Fibroblast of mammary gland (primary cell): ENCODE measurements around the gene ZNF655.
"Not testable (repeated sequence)": the region's sequence is repeated elsewhere in the genome, so short reads cannot be mapped to it uniquely, and the experiment has no call there.

ENCODE experiments used
- DNase-seq: peaks from one replicate; pipeline ENCODE4 v3.0.0-alpha.2; 2010; ENCODE audit warnings: low read depth
- H3K4me3 ChIP-seq: 2 replicates; pipeline ENCODE4 v1.5.1; 2011; ENCODE audit warnings: low read depth, mild to moderate bottlenecking, low read length, moderate library complexity; ENCODE audit not compliant: control insufficient read depth
- CTCF ChIP-seq: conservative IDR thresholded peaks from 2 replicates; pipeline ENCODE4 v1.5.1; 2011; ENCODE audit warnings: low read depth, low read length, inconsistent platforms; ENCODE audit not compliant: control insufficient read depth, insufficient read depth

Gene ZNF655

GRCh38 chr7:99560834-99561736, 2.6 kb downstream of the ZNF655 start:
- no peak overlapping the region for H3K4me3 ChIP-seq
- TF ChIP-seq CTCF, result no peak
- no peak for DNase-seq

GRCh38 chr7:99561737-99562051, 3.3 kb downstream of the ZNF655 start:
- no peak overlapping the region for H3K4me3 ChIP-seq
- no peak for DNase-seq
- TF ChIP-seq CTCF, result no peak

GRCh38 chr7:99562114-99562784, 3.8 kb downstream of the ZNF655 start:
- no peak for TF ChIP-seq CTCF
- H3K4me3 ChIP-seq, result no peak overlapping the region
- DNase-seq, result no peak

- H3K4me3 ChIP-seq, result no peak overlapping the region
- DNase-seq, result peak; percentile 100
- no peak for TF ChIP-seq CTCF
Measured at GRCh38 chr7:99562832-99563231, 4.4 kb downstream of the ZNF655 start.

GRCh38 chr7:99563650-99564049, 5.2 kb downstream of the ZNF655 start:
- DNase-seq, result peak; percentile 80
- TF ChIP-seq CTCF, result no peak
- no peak overlapping the region for H3K4me3 ChIP-seq

GRCh38 chr7:99568770-99569169, 10.3 kb downstream of the ZNF655 start:
- DNase-seq, H3K4me3 ChIP-seq: not testable (repeated sequence)

GRCh38 chr7:99571768-99572167, 13.3 kb downstream of the ZNF655 start:
- H3K4me3 ChIP-seq, result no peak overlapping the region
- DNase-seq, result no peak
- no peak for TF ChIP-seq CTCF
